Activated naive CD4-positive, alpha-beta T cell (primary cell): ENCODE data around the gene POLR2C.
"Not testable (repeated sequence)": the region's sequence is repeated elsewhere in the genome, so short reads cannot be mapped to it uniquely, and the experiment has no call there.

Experiments used
- DNase-seq, 4 experiments: peaks; one replicate each; lab custom pipeline; 2025; lab: John Stamatoyannopoulos, UW

The POLR2C gene

DNA sequence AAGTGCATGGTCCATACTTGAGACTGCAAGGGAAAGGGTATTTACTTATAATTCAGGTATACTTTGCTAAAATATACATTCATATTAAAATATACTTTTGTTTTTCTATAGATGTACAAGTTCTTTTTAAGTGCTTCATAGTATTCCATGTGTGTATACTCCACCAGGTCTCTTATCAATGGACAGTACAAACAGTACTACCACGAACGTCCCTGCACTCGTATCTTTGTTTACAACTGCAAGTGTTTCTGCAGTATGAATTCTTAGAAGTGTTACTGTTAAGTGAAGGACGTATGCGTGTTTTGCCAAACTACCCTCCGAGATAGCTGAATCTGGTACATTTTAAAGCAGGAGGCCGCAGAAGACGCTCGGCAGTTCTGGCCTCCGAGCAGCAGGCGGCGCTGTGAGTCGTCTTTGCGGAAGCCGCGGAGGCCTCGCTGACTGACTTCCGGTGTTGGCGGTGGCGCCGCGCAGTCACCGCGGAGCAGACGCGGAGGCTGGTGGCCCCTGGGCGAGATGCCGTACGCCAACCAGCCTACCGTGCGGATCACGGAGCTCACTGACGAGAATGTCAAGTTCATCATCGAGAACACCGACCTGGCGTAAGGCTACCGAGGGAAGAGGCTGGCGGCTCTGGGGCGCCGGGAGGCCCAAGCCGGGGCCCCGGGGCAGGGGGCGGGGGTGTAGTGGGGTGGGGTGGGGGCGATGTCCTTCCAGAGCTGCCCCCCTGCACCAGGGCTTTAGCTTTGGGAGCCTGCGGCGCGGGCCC lies at the start of gene POLR2C:
POLR2C (plus strand) TSS at position 471 of the 769 bp plus-strand sequence; CDS start at position 517, 46 bp downstream.
- DNase-seq, result peak; percentile 88 to 93 (median 90)

DNA sequence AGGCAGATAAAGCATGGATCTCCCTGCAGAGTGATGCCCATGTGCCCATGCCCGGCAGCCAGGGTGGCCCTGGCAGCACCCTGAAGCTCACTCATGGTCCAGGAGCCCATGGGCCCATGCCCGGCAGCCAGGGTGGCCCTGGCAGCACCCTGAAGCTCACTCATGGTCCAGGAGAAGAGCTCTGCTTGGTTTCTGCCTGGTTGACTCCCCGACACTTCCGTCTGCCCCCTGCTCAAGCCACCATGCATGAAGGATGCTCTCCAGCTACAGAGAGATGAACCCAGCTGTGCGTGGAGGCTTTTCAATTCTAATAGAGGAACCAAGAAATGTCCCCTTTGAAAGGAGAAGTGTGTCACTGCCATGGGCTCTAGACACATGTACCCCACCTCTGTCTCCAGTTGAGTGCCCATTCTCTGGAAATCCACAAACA lies 49.2 kb upstream of the POLR2C start:
- DNase-seq, result no peak

DNA sequence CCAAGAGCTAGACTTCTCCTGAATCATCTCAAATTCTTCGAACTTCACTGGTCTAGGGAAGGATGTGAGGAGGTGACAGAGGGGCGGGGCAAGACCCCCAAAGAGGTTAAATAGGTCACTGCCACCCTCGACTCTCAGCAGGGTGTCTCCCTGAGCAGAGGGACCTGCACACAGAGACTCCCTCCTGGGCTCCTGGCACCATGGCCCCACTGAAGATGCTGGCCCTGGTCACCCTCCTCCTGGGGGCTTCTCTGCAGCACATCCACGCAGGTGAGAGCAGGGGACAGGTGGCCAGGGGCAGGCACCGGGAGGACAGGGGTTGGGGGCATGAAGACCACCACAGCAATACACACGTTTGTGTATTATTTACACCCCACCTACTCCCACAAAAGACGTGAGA lies 48.7 kb upstream of the POLR2C start:
- DNase-seq, result no peak

DNA sequence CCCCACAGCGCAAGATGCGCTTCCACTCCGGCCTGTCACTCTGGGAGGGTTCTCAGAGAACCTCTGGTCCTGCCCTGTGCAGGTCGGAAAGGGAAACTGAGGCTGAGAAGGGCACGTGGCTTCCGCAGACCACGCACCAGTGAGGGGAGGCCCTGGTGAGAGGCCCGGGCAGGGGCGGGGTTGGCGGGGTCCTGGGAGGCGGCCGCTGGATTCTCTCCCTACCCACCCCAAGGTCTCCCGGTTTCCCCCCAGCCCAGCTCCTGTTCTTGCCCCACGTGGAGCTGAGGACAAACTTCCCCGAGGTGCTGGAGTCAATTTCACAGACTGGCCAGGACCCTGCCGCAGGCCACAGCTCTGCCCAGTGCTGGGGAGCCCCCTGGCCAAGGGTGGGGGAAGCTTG lies 46.4 kb upstream of the POLR2C start:
- DNase-seq, result no peak

DNA sequence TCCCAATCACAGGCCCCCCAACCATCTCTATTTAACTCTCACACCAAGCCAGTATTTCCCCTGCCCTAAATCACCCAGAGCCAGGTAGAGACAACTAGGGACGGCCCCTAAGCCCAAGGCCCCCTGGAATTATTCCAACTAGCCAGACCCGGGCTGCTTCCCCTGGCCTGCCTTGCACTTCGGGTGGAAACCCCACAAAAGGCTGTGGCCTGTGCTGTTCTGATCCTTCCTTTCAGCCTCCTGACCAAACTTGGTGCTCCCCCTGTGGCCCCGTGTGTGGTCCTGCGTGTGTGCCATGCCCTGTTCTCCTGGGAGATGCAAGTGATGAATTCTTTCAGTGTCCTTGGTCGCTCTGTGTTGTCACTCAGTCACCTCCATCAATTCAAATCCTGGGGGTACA lies 43.0 kb upstream of the POLR2C start:
- no peak for DNase-seq

DNA sequence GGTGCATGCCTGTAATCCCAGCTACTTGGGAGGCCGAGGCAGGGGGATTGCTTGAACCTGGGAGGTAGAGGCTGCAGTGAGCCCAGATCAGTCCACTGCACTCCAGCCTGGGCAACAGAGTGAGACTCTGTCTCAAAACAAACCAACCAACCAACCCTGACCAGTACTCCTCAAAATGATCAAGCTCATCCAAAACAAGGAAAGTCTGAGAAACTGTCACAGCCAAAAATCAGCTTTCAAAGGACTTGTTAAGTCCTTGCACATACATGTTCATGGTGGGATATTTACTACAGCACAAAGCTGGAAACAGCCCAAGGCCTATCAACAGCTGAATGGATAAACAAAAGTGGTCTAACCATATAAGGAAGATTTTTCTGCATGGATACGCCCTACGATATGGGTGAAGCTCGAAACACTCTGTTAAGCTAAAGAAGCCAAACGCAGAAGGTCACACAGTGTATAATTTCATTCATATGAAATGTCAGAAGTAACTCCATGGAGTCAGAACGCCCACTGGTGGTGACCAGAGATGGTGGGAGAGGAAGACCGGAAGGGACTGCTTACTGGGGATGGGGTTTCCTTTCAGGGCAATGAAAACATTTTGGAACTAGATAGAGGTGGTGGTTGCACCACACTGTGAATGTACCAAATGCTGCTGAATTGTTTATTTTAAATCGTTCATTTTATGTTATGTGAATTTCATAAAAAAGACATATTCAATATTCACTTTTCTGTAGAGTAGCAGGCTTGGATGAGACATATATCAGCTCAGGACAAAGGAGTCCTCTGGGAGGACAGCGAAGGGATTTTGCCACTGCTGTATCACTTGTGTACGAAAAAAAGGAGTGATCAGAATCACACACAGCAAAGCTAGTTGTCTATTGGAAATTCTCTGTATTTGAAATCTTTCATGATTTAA lies 40.2 kb upstream of the POLR2C start:
- no peak for DNase-seq

DNA sequence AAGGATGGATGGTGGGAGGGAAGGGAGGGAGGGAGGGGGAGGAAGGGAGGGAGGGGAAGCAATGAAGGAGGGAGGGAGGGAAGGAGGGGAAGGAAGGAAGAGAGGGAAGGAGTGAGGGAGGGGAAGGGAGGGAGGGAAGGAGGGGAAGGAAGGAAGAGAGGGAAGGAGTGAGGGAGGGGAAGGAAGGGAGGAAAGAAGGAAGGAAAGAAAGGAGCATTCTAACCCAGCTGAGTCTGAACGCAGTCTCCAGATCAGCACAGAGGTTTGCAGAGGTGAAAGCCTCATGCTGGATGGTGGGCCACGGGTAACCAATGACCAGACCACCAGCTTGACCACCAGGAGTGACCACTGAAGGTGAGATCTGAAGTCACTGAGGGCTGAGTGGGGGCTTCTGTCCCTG lies 39.3 kb upstream of the POLR2C start:
- DNase-seq, result no peak

DNA sequence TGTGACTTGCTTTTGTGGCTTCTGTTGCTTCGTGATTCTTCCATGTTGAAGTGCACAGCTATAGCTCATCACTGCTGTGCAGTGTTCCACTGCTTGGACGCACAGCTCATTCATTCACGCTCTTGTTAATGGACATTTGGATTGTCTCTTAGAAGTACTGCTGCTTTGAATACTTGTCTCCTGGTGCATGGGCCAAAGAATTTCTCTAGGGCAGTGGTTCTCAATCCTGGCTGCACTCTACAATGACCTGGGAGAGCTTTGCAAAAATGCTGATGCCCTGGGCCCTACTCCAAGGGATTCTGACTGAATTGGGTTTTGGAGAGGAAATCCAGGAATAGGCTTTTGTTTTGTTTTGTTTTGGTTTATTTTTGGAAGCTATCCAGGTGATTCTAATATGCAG lies 37.9 kb upstream of the POLR2C start:
- no peak for DNase-seq

DNA sequence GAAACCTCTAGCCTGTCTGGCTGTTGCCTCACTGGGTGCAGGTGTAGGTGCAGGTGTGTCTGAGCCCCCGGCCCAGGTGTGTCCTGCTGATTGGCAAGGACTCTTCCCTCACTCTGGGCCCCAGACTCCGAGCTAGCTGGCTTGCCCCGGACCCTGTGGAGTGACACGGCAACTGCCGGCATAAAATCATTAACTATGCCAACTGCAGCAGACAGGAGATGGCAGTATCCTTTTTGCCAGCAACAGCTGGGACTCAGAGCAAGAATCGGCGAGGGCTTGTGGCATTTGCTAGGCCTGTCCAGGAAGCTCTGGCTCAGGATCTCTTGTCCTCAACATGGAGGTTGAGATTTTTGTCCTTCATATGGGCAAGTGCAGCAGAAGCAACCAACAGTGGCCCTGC lies 36.1 kb upstream of the POLR2C start:
- DNase-seq, result no peak

DNA sequence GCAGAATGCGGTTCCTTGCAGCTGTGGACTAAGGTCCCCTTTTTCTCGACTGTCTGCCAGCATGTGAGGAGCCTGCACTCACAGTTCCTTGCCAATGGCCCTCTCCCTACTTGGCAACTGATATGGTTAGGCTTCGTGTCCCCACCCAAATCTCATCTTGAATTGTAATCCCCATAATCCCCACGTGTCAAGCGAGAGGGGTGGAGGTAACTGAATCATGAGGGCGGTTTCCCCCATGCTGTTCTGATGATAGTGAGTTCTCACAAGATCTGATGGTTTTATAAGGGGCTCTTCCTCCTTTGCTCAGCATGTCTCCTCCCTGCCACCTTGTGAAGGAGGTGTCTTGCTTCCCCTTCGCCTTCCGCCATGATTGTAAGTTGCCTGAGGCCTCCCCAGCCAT lies 35.2 kb upstream of the POLR2C start:
- no peak for DNase-seq

DNA sequence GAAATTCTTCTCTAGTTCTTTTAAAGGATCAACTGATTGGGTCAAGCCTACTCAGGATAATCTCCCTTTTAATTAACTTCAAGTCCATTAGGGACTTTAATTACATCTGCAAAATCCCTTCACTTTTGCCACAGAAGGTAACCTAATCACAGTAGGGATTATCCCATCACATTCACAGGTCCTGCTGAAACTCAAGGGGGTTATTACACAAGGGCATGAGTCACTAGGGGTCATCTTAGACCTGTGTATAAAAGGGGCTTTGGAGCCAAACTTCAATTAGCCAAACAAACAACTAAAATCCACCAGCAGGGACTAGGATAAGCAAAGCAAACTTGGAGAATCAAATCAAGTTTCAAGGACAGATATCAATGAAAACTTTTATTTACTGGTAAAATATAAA lies 34.7 kb upstream of the POLR2C start:
- no peak for DNase-seq

DNA sequence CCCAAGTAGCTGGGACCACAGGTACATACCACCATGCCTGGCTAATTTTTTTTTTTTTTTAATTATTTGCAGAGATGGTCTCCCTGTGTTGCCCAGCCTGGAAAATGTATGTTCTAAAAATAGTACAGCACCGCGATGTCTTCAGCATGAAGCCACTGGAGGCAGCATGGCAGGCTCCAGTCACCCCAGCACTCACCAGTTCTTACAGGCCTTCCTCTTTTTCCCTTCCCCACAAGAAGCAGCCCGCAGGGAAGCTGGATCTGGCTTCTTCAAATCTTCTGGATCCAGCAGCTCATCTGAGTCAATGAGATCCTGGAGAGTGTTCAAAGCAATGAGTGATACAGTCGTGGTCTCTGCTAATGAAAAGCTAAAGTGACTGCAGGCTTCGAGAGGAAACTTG lies 31.5 kb upstream of the POLR2C start:
- no peak for DNase-seq

DNA sequence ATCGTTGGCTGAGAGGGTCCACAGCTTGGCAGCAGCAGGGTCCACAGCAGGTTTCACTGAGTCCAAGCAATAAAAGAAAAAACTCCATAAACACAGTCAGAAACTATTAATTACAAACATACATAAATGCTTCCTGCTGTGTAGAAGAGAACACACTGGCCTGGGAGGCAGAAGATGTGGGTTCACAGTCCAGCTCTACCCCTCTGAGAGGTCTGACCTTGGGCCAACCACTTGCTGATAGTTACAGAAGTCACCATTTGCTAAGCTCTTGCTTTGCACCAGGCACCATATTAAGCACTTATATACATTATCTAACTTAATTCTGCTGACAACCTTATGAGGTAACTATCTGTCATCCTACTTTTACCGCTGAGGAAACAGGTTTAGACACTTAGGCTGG lies 30.0 kb upstream of the POLR2C start:
- no peak for DNase-seq

DNA sequence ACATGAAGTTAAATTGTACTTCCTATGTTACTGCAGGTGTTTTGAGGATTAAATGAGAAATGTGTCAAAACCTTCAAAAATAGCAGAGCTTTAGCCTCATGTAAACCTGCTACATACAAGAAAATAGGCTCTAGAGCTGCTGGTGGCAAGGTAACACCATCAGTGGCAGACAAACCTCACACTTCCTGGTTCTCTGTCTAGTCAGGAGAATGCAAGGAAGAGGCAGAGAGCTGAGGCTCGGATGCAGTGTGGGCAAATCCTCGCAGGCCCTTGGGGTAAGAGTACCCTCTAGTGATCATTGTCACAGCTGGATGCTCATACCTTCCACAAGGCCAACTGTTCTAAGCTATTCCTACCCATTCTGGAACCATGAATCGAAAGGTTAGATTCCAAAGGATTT lies 29.5 kb upstream of the POLR2C start:
- DNase-seq, result no peak

DNA sequence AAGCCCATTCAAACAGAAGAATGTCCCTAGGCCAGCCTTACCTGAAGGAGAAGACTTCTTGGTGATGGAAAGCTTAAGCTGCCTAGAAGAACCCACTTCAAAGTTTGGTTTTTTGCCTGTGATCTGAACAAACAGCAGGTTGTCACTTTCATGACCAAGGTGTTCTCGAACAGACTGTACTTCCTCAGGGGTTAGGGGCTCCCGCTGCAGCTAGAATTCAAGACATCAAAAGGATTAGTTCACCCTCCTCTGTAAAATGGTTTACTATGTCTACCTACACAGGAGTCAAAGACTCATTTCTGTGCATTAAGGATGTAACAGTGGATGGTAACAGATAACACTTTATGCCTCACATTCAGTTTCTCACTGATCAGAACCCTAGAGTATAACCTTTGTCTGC lies 28.5 kb upstream of the POLR2C start:
- DNase-seq, result no peak

DNA sequence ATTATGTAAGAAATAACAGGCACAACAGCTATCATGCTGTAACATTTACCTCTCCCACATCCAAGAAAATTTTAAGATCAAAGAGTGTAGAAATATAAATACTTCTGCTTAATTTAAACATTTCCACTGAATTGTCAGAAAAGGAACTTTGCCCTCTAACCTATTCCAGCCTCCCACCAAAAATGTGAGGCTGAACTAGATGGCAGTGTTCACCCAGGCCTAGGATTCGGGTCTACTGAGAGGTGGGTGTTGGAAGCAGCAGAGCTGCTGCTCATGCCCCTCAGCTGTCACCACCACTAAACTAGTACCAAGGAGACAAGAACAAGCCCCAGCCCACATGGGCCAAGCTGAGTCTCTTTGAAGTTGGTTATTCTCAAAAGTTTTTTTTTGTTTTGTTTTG lies 26.6 kb upstream of the POLR2C start:
- DNase-seq, result no peak

DNA sequence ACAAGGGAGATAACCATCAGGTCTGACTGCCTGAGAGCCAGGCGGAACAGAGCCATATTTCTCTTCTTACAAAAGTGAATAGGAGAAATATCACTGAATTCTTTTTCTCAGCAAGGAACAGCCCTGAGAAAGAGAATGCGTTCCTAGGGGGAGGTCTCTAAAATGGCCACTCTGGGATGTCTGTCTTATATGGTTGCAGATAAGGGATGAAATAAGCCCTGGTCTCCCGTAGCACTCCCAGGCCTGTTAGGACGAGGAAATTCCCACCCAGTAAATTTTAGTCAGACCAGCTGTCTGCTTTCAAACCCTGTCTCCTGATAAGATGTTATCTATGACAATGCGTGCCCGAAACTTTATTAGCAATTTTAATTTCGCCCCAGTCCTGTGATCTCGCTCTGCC lies 22.5 kb upstream of the POLR2C start:
- DNase-seq, result not testable (repeated sequence)

DNA sequence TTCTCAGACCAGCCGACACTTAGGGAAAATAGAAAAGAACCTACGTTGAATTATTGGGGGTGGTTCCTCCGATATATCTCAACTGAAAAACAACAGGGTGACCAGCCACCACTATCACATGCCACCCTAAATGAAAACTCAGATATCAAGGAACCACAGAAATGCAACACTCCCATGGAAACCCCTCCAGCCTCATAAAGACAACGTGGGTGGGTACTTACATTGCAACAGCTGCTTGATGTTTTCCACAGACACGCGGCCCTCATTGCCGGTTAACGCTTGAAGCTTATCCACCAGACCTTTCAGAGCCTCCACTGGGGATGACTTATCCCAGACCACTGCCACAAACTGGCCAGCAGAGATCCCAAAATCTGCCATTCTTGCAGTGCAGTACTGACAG lies 21.9 kb upstream of the POLR2C start:
- not testable (repeated sequence) for DNase-seq

DNA sequence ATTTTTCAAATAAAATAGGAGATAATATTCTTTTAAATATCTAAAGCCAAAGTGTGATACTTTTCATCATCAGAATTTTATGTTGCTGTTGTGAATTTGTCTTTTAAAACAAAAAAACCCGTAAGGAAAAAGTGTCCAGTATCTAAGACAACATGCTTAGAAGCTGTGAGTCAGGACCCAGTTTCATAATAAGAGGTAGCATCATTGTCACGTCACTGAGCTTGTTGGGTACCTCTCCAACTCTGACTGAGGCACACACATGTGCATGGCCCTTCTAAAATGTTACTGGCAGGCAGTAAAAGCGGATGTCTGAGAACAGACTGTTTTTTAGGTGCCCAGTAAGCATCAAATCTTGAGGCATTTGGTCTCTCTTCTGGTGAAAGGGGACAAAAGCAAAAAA lies 17.8 kb upstream of the POLR2C start:
- no peak for DNase-seq

DNA sequence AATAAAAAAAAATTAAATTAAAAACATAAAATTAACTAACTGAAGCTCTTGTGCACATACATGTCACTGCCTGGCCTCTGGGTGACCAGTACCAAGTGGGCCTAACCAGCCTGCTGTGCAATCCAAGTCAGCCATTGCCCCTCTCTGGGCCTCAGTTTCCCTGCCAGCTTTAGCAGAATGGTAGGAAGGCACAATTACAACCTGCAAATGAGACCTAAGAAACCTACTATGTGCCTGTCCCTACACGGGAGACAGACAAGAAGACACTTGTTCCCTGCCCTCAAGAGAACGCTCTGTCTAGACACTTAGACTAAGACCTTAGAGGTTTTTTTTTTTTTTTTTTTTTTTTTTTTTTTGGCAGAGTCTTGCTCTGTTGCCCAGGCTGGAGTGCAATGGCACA lies 17.0 kb upstream of the POLR2C start:
- no peak for DNase-seq

DNA sequence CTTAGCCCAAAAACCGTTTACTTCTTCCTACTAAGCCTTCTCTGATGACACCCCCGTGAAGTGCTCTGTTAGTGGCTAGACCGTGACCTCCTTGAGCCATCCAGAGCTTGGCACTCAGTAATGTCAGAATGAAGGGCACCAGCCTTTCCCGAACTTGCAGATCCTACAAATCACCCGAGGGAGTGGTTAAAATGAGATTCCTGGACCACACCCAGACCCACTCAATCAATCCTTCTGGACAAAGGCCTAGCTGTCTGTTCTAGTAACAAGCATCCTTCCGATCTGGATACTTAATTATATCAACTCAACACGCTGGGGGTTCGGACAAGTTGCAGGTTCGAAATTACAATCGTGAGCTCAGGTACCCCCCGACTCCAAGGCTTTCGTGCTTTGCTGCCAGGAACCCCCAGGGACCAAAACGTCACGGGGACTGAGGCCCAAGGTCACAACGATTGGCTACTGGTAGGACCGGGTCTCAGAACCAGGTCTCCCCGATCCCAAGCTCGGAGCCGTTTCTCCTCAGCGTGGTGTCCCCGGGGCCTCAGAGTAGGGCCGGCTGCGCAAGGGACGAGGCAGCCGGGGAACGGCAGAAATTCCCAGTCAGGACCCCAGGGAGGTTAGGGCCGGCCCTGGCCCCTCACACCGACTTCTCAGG lies 15.8 kb upstream of the POLR2C start:
- peak in 1 of 4 experiments; percentile 18 for DNase-seq

DNA sequence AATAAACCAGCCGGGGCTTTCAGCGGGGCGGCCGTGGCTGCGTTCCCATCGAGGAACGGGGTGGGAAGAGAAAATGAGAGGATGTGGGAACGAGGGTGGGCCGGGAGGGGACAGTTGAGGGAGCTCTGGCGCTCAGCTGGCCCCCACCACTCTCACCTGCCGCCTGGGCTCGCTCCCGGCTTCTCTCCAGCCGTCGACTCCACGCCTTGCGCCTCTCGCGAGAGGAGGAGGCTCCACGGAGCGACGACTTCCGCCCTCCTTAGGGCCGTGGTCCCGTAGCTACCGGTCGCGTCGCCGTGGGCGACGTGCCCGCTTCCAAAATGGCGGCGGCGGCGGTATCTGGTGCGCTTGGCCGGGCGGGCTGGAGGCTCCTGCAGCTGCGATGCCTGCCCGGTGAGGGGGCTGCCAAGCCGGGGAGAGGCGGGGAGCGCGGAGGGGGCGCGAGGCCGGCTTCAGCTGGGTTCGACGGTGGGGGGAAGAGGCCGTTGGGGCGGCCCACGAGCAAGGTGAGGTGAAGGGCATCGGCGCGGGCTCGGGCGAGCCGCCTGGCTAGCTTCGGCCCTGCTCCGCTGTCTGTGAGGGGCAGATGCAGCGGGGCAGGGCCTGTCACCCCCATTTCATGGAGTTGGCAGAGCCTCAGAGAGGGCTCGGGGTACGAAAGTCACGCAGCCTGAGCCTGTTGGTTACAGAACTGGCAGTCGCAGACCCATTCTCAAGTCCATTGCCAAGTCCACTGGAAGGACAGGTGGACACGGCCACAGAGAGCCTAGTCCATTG lies 15.1 kb upstream of the POLR2C start, which contains the start of the genes CIAPIN1 and COQ9:
CIAPIN1 (minus strand) TSS at position 200 of the 777 bp plus-strand sequence. CDS start 6,457 bp downstream, outside the sequence.
COQ9 (plus strand) TSS at position 294 of the 777 bp plus-strand sequence; CDS start at position 321, 27 bp downstream.
- DNase-seq, result peak; percentile 73 to 91 (median 82)
